Hepatocyte (in vitro differentiated cells): Measurements from ENCODE around the gene MINDY3.

Experiments used
- CTCF ChIP-seq: fragments of 200-600 bp; sonication (generic); IDR thresholded peaks from 2 replicates; pipeline ENCODE4 v1.5.1; 2016; ENCODE audit warnings: antibody characterized with exemption, mild to moderate bottlenecking; ENCODE audit not compliant: poor library complexity
- EZH2 ChIP-seq: fragments of 200-600 bp; sonication (generic); IDR thresholded peaks from 2 replicates; pipeline ENCODE4 v1.6.1; 2016; ENCODE audit warnings: antibody characterized with exemption, mild to moderate bottlenecking, borderline replicate concordance
- EZH2phosphoT487 ChIP-seq: fragments of 200-600 bp; sonication (generic); IDR thresholded peaks from one replicate; pipeline ENCODE4 v1.6.1; 2018; ENCODE audit warnings: antibody characterized with exemption, mild to moderate bottlenecking, low read depth, moderate library complexity; ENCODE audit not compliant: unreplicated experiment, severe bottlenecking

GRCh38 chr10:15822131-15822530, 38.2 kb downstream of the MINDY3 start:
- TF ChIP-seq CTCF (no peak), EZH2 (no peak), EZH2phosphoT487 (no peak)
